Esophagus squamous epithelium (tissue), 5 donors: ENCODE results near the gene ZNF862. TPM values are rescaled to one million over a fixed set of nuclear protein-coding genes. Genes with fewer than 3 reads are reported as not detected.

Experiments
- DNase-seq: peaks from one replicate; lab custom pipeline; 2025; lab: John Stamatoyannopoulos, UW
- H3K27ac ChIP-seq, 4 donors: fragments of 200-600 bp; sonication (generic); one replicate each; pipeline ENCODE4 v1.5.1; 2016 to 2019; ENCODE audit warnings: mild to moderate bottlenecking in 1 of 4
- H3K27me3 ChIP-seq, 4 donors: fragments of 200-600 bp; sonication (generic); 1 replicate in 3 of 4; 2 replicates in 1 of 4; pipeline versions ENCODE4 v1.5.1 to v1.6.0; 2017 to 2021; ENCODE audit warnings: antibody characterized with exemption in 1 of 4
- H3K36me3 ChIP-seq, 3 donors: fragments of 200-600 bp; sonication (generic); one replicate each; pipeline ENCODE4 v1.5.1; 2016 to 2019
- H3K4me1 ChIP-seq, 3 donors: fragments of 200-600 bp; sonication (generic); one replicate each; pipeline ENCODE4 v1.5.1; 2017 to 2019
- H3K4me3 ChIP-seq, 4 donors: fragments of 200-600 bp; sonication (generic); 1 replicate in 3 of 4; 2 replicates in 1 of 4; pipeline ENCODE4 v1.5.1; 2016 to 2019; ENCODE audit warnings: mild to moderate bottlenecking in 2 of 4, moderate library complexity in 1 of 4
- H3K9me3 ChIP-seq, 3 donors: fragments of 200-600 bp; sonication (generic); one replicate each; pipeline ENCODE4 v1.5.1; 2016 to 2019
- CTCF ChIP-seq, 6 experiments: fragments of 450-650 bp in 4 of 6; fragments of 200-600 bp in 2 of 6; sonication (generic) in 2 of 6; IDR thresholded peaks; one replicate each; pipeline ENCODE4 v1.5.1; 2016 to 2019; ENCODE audit warnings: antibody characterized with exemption in 6 of 6, mild to moderate bottlenecking in 4 of 6, moderate library complexity in 4 of 6
- POLR2A ChIP-seq, 4 donors: fragments of 450-650 bp; IDR thresholded peaks; one replicate each; pipeline ENCODE4 v1.6.1; 2017; ENCODE audit warnings: antibody characterized with exemption in 4 of 4, mild to moderate bottlenecking in 4 of 4, moderate library complexity in 3 of 4
- WGBS, 2 donors: methylation state at CpG; one replicate each; pipeline ENCODE4 v1.1.5; 2018; 5-methylcytosine and 5-hydroxymethylcytosine counted together
- intact Hi-C: fragments of 100-400 bp; cut with DNase I; formaldehyde crosslinking; loops from one replicate; pipeline ENCODE4 v1.15.0; 2022
- total RNA-seq, 4 donors: library from RNA; depleted of rRNA; stranded (reverse); fragments of >200 nt; gene quantifications; one replicate each; pipeline ENCODE4 v1.1.0, GENCODE V29; 2016
- donor health status: DM: yes; HTN: yes; CAD: no.

Gene ZNF862
- total RNA-seq, 4 donors from 2014 or later, result 7.1 to 13.2 (median 9.9) TPM

- no peak for DNase-seq
- WGBS, 2 donors, result 20 to 40% methylated on average over 1 to 3 of the region's 11 CpGs
These were observed 7.0 kb upstream of the ZNF862 start for GRCh38 chr7:149830997-149831740.

GRCh38 chr7:149831741-149832219 is 6.4 kb upstream of the ZNF862 start:
- Histone ChIP-seq H3K27ac (no peak overlapping the region), H3K27me3 (peaks cover 0 to 34% (median 0%) of the 10 kb centered on the region in 4 donors), H3K4me1 (no peaks in the 10 kb centered on the region), H3K4me3 (no peak overlapping the region), H3K9me3 (no peaks in the 10 kb centered on the region), H3K36me3 (no peaks in the 10 kb centered on the region)
- intact Hi-C loops, result no loop called here
- no peak for DNase-seq
- WGBS, 2 donors, result 71 to 75% methylated on average over 9 of the region's 9 CpGs
- TF ChIP-seq CTCF (IDR thresholded peaks at IDR 0.05) (no peak), POLR2A (IDR thresholded peaks at IDR 0.05) (no peak)

More at GRCh38 chr7:149830997-149831740, 7.0 kb upstream of the ZNF862 start:
- peaks cover 0 to 34% (median 0%) of the 10 kb centered on the region in 4 donors for H3K27me3 ChIP-seq
- no peaks in the 10 kb centered on the region for H3K9me3 ChIP-seq
- H3K4me1 ChIP-seq, result peaks cover 0 to 6% (median 0%) of the 10 kb centered on the region in 3 donors
- TF ChIP-seq CTCF (IDR thresholded peaks at IDR 0.05) (no peak), POLR2A (IDR thresholded peaks at IDR 0.05) (no peak)
- no peaks in the 10 kb centered on the region for H3K36me3 ChIP-seq
- H3K27ac ChIP-seq, result no peak overlapping the region
- intact Hi-C loops, result no loop called here
- no peak overlapping the region for H3K4me3 ChIP-seq

- H3K9me3 ChIP-seq, result no peaks in the 10 kb centered on the region
- TF ChIP-seq CTCF (IDR thresholded peaks at IDR 0.05) (no peak), POLR2A (IDR thresholded peaks at IDR 0.05) (no peak)
- DNase-seq, result no peak
- peaks cover 0 to 34% (median 0%) of the 10 kb centered on the region in 4 donors for H3K27me3 ChIP-seq
- H3K27ac ChIP-seq, result no peak overlapping the region
- H3K4me3 ChIP-seq, result no peak overlapping the region
- no peaks in the 10 kb centered on the region for H3K4me1 ChIP-seq
- no peaks in the 10 kb centered on the region for H3K36me3 ChIP-seq
- intact Hi-C loops, result no loop called here
- 48 to 73% methylated on average over 5 to 12 of the region's 13 CpGs for WGBS, 2 donors
These were observed 5.7 kb upstream of the ZNF862 start for GRCh38 chr7:149832332-149833041.

GRCh38 chr7:149833495-149834130 is 4.6 kb upstream of the ZNF862 start:
- H3K27me3 ChIP-seq, result peaks cover 0 to 34% (median 0%) of the 10 kb centered on the region in 4 donors
- TF ChIP-seq POLR2A (IDR thresholded peaks at IDR 0.05) (no peak), CTCF (IDR thresholded peaks at IDR 0.05) (no peak)
- DNase-seq, result no peak
- WGBS, 2 donors, result 81 to 82% methylated on average over 5 to 7 of the region's 12 CpGs
- H3K4me1 ChIP-seq, result peaks cover 0 to 5% (median 4%) of the 10 kb centered on the region in 3 donors
- H3K36me3 ChIP-seq, result no peaks in the 10 kb centered on the region
- intact Hi-C loops, result no loop called here
- H3K4me3 ChIP-seq, result no peak overlapping the region
- no peak overlapping the region for H3K27ac ChIP-seq
- H3K9me3 ChIP-seq, result no peaks in the 10 kb centered on the region
